ENCODE measurements around the gene ITCH. TPM values are rescaled to one million over a fixed set of nuclear protein-coding genes. Genes with fewer than 3 reads are reported as not detected.
A peak's percentile ranks its signal among the peaks of the same experiment; 100 is the strongest.

Gene ITCH
- total and polyA plus RNA-seq, 2 donors, result 19.8 to 113 TPM

DNA sequence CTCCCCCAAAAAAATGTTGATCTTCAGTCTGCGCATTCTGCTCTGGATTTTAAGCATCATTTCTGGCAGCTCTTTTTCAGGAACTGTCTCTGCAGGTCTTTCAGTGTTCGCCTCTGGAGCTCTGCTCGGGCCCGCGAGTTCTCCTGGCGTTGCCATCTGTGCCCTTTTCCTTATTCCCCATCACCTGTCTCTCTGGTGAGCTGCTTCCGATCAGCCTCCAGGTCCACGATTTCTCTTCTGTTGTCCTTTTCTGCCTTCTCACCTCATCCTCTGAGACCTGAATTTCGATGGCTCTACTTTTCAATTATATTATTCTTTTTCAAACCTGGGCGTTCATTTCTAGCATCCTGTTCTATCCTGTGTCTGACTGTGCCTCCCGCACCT lies 194.9 kb downstream of the ITCH start:
- Histone ChIP-seq H3K4me3 (ENCODE audit: low read depth, low read length) (peak overlapping the region; percentile 68), H3K27ac (ENCODE audit: low read depth) (peak overlapping the region; percentile 73), H3K4me1 (ENCODE audit: insufficient read depth) (no peaks in the 10 kb centered on the region), H3K36me3 (ENCODE audit: insufficient read depth) (no peaks in the 10 kb centered on the region)
- DNase-seq (ENCODE audit: extremely low spot score), result no peak
- WGBS, result 20% methylated on average over 11 of the region's 11 CpGs

DNA sequence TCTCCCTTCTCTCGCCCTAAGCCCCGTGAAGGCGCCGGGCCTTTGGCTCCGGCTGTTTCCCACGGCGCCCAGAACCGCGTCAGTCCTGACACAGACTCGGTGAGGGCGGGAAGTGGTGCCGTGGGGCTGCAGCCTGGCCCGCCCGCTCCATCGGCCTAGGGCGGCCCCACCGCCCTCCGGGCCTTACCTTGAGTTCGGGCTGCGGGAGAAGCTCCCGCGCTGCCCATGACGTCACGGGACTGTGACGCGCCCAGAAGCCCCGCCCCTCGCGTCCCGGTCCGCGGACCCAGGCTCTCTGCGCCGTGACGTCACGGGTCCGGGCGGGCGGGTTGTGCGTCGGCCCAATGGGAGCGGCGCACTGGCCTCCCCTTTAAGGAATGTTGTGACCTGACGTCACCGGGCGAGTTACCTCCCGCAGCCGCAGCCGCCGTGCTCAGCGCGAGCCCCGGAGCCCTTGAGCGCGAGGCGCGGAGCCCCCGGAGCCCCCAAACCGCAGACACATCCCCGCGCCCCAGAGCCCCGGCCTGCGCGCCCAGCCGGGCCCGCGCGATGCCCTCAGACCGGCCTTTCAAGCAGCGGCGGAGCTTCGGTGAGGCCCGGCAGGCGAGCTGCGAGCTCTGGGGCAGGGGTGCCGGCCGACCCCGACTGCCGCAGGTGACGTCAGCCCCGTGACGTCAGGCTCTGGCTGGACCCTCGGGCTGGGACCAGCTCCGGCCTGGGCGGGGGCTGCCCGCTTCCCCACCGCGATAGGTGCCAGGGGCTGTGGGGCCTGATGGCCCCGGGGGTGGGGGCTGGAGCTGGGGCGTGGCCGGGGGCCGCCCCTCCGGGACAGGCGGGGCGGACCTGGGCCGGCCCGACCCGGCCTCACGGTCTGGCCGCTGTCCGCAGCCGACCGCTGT lies 195.5 kb downstream of the ITCH start, which contains the start of gene MAP1LC3A:
Gene MAP1LC3A (plus strand): TSS at position 399 of the 899 bp plus-strand sequence. CDS start 151 bp downstream, at position 550.
- peak; percentile 72 for DNase-seq (ENCODE audit: extremely low spot score)
- Histone ChIP-seq H3K27ac (ENCODE audit: low read depth) (peak within 1 kb of the TSS; percentile 88), H3K4me1 (ENCODE audit: insufficient read depth) (no peaks in the 10 kb centered on the region), H3K36me3 (ENCODE audit: insufficient read depth) (no peaks in the 10 kb centered on the region), H3K4me3 (ENCODE audit: low read depth, low read length) (peak within 1 kb of the TSS; percentile 68)
- WGBS, result 3% methylated on average over 103 of the region's 103 CpGs

DNA sequence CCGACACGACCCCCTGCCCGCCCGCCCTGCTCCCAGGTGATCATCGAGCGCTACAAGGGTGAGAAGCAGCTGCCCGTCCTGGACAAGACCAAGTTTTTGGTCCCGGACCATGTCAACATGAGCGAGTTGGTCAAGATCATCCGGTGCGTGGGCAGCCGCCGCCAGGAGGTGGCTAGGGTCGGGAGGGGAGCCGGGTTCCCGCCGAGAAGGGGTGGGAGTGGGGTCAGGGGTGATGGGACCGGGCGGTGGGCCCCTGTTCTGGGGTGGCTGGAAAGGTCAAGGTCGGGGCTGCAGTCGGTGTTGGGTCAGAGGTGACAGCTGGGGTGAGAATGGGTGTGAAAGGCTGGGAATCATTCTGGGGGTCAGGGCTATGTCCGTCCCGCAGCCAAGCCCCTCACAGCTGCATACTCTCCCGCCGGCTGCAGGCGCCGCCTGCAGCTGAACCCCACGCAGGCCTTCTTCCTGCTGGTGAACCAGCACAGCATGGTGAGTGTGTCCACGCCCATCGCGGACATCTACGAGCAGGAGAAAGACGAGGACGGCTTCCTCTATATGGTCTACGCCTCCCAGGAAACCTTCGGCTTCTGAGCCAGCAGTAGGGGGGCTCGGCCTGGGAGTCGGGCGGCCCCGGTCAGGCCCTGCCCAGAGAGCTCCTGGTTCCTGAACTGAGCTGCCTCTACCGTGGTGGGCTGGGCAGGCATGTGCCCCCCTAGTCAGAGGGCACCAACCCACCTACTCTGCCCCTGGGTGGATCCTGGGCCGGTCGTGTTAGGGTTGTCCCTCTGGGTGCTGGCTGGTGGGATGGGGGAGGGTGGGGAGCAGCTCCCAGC lies 196.5 kb downstream of the ITCH start:
- 29% methylated on average over 43 of the region's 43 CpGs for WGBS
- Histone ChIP-seq H3K4me1 (ENCODE audit: insufficient read depth) (no peaks in the 10 kb centered on the region), H3K4me3 (ENCODE audit: low read depth, low read length) (peak overlapping the region; percentile 68), H3K27ac (ENCODE audit: low read depth) (peak overlapping the region; percentile 88), H3K36me3 (ENCODE audit: insufficient read depth) (no peaks in the 10 kb centered on the region)
- no peak for DNase-seq (ENCODE audit: extremely low spot score)

DNA sequence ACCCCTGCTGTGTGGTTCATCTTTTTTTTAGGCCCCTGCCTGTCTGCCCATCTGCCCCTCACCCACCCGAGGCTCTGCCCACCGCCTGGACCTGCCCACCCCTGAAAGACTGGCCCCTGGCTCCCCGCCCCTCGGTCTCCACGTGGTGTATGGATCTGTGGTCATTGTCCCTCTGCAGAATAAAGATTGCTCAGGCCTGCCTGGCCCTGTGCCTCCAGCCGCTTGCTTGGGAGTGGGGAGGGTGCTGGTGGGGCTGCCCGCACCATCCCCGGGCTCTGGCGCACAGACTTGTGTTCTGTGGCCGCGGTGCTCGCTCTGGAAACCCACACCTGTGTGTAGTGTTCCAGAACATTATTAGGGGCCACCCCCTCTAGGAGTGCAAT lies 197.1 kb downstream of the ITCH start:
- WGBS, result 88% methylated on average over 12 of the region's 12 CpGs
- no peak overlapping the region for H3K27ac ChIP-seq (ENCODE audit: low read depth)
- H3K36me3 ChIP-seq (ENCODE audit: insufficient read depth), result no peaks in the 10 kb centered on the region
- no peak overlapping the region for H3K4me3 ChIP-seq (ENCODE audit: low read depth, low read length)
- DNase-seq (ENCODE audit: extremely low spot score), result no peak
- H3K4me1 ChIP-seq (ENCODE audit: insufficient read depth), result no peaks in the 10 kb centered on the region

DNA sequence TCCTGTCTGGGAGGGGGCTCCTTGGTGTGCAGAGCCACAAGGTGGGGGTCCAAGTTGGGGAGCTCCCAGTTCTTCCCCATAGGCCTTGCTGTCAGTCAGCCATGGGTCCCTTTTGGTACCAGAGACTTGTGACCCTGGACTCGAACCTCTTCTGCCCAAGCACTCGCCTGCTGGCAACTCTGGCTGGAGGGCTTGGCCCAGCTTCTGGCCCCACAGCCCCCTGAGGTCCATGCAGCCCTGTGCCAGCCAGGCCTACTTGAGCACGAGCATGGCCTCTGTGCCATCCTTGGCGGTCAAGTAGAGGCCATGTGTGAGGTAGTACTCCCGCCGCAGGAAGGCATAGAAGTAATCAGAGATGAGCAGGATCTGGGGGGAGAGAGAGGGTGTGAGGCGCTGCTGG lies 197.5 kb downstream of the ITCH start:
- H3K36me3 ChIP-seq (ENCODE audit: insufficient read depth), result no peaks in the 10 kb centered on the region
- DNase-seq (ENCODE audit: extremely low spot score), result no peak
- WGBS, result 94% methylated on average over 7 of the region's 7 CpGs
- no peaks in the 10 kb centered on the region for H3K4me1 ChIP-seq (ENCODE audit: insufficient read depth)
- H3K4me3 ChIP-seq (ENCODE audit: low read depth, low read length), result no peak overlapping the region
- no peak overlapping the region for H3K27ac ChIP-seq (ENCODE audit: low read depth)

Small RNA genes within 50 kb of the gene (small RNA-seq; reads per million reads assigned to genes)
- gene AL356299.1 (not detected), gene MIR644A (not detected), gene RF00019 (not detected)

Other genes with a start within 250 kb of the ITCH start
- not detected for gene ASIP, start 121.8 kb upstream of the ITCH start, total RNA-seq
- gene ASIP, start 121.8 kb upstream of the ITCH start, polyA plus RNA-seq, result 0.80 TPM
- gene AHCY, start 59.9 kb upstream of the ITCH start, total RNA-seq, result 37.4 TPM
- gene AHCY, start 59.9 kb upstream of the ITCH start, polyA plus RNA-seq, result 104 TPM
- 36.2 TPM for gene DYNLRB1, start 153.1 kb downstream of the ITCH start, total RNA-seq
- 248 TPM for gene DYNLRB1, start 153.1 kb downstream of the ITCH start, polyA plus RNA-seq
- 11.4 TPM for gene MAP1LC3A, start 195.4 kb downstream of the ITCH start, total RNA-seq
- gene MAP1LC3A, start 195.4 kb downstream of the ITCH start, polyA plus RNA-seq, result 88.4 TPM